Stomach (tissue), 9 donors: Measurements from ENCODE around the gene TSPAN10. TPM values are rescaled to one million over a fixed set of nuclear protein-coding genes. Genes with fewer than 3 reads are reported as not detected.

Experiments
- DNase-seq, 2 donors: peaks; one replicate each; pipeline versions ENCODE4 v3.0.0 to v3.0.0-alpha.2; 2013 to 2019
- H3K27ac ChIP-seq, 5 donors: fragments of 200-600 bp in 4 of 5; sonication (generic) in 4 of 5; one replicate each; pipeline ENCODE4 v1.5.1; 2013 to 2019; ENCODE audit warnings: mild to moderate bottlenecking in 1 of 5, moderate library complexity in 1 of 5
- H3K27me3 ChIP-seq, 3 donors: fragments of 200-600 bp; sonication (generic); one replicate each; pipeline ENCODE4 v1.5.1; 2017 to 2019; ENCODE audit warnings: mixed run types in 1 of 3
- H3K36me3 ChIP-seq, 4 donors: fragments of 200-600 bp; sonication (generic); 1 replicate in 3 of 4; 2 replicates in 1 of 4; pipeline ENCODE4 v1.5.1; 2016 to 2019
- H3K4me1 ChIP-seq, 4 donors: fragments of 200-600 bp; sonication (generic); one replicate each; pipeline ENCODE4 v1.5.1; 2016 to 2019
- H3K4me3 ChIP-seq, 4 donors: fragments of 200-600 bp; sonication (generic) in 3 of 4; one replicate each; pipeline ENCODE4 v1.5.1; 2016 to 2019; ENCODE audit warnings: mild to moderate bottlenecking in 1 of 4
- H3K9me3 ChIP-seq, 4 donors: fragments of 200-600 bp; sonication (generic); one replicate each; pipeline ENCODE4 v1.5.1; 2016 to 2019
- EP300 ChIP-seq: sonication (generic); formaldehyde crosslinking; IDR thresholded peaks from one replicate; pipeline ENCODE4 v1.6.1; 2017; ENCODE audit warnings: antibody characterized with exemption
- POLR2A ChIP-seq, 4 donors: fragments of 450-650 bp; IDR thresholded peaks; one replicate each; pipeline ENCODE4 v1.6.1; 2016; ENCODE audit warnings: antibody characterized with exemption in 4 of 4, control low read depth in 2 of 4, mild to moderate bottlenecking in 1 of 4, moderate library complexity in 1 of 4
- POLR2AphosphoS5 ChIP-seq, 3 donors: sonication (generic); formaldehyde crosslinking; IDR thresholded peaks; one replicate each; pipeline ENCODE4 v1.6.1; 2016; ENCODE audit warnings: antibody characterized with exemption in 3 of 3
- WGBS, 5 donors: extraction: QIAGEN DNeasy Blood & Tissue Kit in 3 of 5; methylation state at CpG; one replicate each; pipeline versions ENCODE4 v1.1.5 to v1.1.7; 2013 to 2018; 5-methylcytosine and 5-hydroxymethylcytosine counted together
- intact Hi-C: fragments of 100-400 bp; cut with DNase I; formaldehyde crosslinking; loops from one replicate; pipeline ENCODE4 v1.15.1; 2023; ENCODE audit warnings: low total_unique reads
- polyA plus RNA-seq, 3 donors: library from polyadenylated mRNA; stranded (reverse); fragments of 200-250 nt; gene quantifications; one replicate each; pipeline ENCODE4 v1.2.3, GENCODE V29; 2013
- total RNA-seq, 5 donors: library from RNA; depleted of rRNA; stranded (reverse); fragments of >200 nt; gene quantifications; one replicate each; pipeline versions ENCODE4 v1.1.0 to v1.2.3, GENCODE V29; 2014 to 2016
- TF ChIP-seq, protein P1 (sequence below), 7 experiments: fragments of 450-650 bp in 4 of 7; fragments of 200-600 bp in 3 of 7; sonication (generic) in 3 of 7; IDR thresholded peaks; one replicate each; pipeline ENCODE4 v1.5.1; 2016 to 2019; ENCODE audit warnings: antibody characterized with exemption in 7 of 7, control low read depth in 2 of 7, mild to moderate bottlenecking in 1 of 7
- donor health status: healthy with polysubstance abuse.
- donor health status: Bipolar disorder and iron deficiency.
- donor health status: healthy.

Gene TSPAN10
- total and polyA plus RNA-seq, 8 donors, result 1.1 to 1.5 (median 1.2) TPM; not detected in 5

DNA sequence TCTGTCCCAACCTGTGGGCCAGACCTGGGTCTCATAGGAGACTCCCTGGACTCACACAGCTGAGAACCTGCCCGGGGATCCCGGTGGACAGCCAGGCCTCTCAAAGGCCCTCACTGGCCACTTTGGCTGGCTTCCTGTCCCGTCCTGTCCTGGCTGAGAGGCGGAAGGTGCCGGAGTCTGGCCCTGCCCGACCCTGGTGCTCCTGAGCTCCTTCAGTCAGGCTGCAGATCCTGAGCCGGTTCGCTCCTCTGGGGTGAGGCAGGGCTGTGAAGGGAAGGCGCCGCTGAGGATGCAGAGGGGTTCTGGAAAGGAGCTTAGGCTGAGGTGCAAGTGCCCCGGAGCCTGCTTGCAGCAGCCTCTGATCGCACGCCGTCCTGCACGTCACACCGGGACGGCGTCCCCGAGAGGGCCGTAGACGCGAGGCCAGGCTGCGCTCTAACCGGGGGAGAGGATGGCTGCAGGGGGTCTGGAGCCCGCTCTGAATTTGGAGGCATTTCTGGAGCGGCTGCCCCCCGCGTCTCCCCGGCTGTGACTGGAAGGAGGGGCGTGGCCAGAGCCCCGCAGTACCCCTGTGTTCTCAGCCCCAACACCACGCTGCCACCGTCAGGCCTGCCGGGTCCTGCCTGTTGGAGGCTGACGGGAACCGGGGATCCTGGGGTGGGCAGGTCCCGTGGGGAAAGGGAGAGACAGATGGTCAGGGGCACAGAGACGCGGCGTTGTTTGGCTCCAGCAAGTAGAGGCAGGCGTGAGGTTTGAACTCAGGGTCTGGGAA is 51.0 kb downstream of the TSPAN10 start:
- no peak for DNase-seq
- Histone ChIP-seq H3K36me3 (peaks cover 69 to 79% (median 77%) of the 10 kb centered on the region in 4 donors), H3K27ac (no peak overlapping the region), H3K4me3 (no peak overlapping the region), H3K9me3 (no peaks in the 10 kb centered on the region), H3K4me1 (peaks cover 17 to 28% (median 25%) of the 10 kb centered on the region in 4 donors), H3K27me3 (no peaks in the 10 kb centered on the region)
- TF ChIP-seq, protein P1, sequence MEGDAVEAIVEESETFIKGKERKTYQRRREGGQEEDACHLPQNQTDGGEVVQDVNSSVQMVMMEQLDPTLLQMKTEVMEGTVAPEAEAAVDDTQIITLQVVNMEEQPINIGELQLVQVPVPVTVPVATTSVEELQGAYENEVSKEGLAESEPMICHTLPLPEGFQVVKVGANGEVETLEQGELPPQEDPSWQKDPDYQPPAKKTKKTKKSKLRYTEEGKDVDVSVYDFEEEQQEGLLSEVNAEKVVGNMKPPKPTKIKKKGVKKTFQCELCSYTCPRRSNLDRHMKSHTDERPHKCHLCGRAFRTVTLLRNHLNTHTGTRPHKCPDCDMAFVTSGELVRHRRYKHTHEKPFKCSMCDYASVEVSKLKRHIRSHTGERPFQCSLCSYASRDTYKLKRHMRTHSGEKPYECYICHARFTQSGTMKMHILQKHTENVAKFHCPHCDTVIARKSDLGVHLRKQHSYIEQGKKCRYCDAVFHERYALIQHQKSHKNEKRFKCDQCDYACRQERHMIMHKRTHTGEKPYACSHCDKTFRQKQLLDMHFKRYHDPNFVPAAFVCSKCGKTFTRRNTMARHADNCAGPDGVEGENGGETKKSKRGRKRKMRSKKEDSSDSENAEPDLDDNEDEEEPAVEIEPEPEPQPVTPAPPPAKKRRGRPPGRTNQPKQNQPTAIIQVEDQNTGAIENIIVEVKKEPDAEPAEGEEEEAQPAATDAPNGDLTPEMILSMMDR (IDR thresholded peaks at IDR 0.05), result no peak
- TF ChIP-seq EP300 (no peak), POLR2A (IDR thresholded peaks at IDR 0.05) (no peak), POLR2AphosphoS5 (IDR thresholded peaks at IDR 0.05) (no peak)
- intact Hi-C loops, result no loop called here
- WGBS, 5 donors, result 94 to 96% (median 95%) methylated on average over 39 to 41 of the region's 41 CpGs

DNA sequence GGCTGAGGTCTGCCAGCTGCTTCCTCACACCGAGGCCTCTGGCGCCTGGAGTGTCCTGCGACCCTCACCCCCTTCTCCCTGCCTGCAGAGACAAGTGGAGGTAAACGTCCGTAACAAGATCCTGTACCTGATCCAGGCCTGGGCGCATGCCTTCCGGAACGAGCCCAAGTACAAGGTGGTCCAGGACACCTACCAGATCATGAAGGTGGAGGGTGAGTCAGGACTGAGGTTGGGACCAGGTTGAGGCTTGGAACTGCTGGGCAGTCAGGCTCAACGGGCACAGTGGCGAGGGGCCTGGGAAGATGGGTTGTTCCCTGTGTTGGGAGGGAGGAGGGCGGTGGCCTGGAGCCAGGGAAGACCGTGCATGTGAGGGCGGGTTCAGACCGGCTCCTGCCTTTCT is 51.6 kb downstream of the TSPAN10 start:
- 83 to 92% (median 88%) methylated on average over 14 of the region's 14 CpGs for WGBS, 5 donors
- DNase-seq, result no peak
- Histone ChIP-seq H3K4me1 (peaks cover 15 to 26% (median 22%) of the 10 kb centered on the region in 4 donors), H3K27me3 (no peaks in the 10 kb centered on the region), H3K27ac (no peak overlapping the region), H3K9me3 (no peaks in the 10 kb centered on the region), H3K4me3 (no peak overlapping the region), H3K36me3 (peaks cover 75 to 86% (median 83%) of the 10 kb centered on the region in 4 donors)
- intact Hi-C loops, result no loop called here
- TF ChIP-seq, protein P1 (IDR thresholded peaks at IDR 0.05), result no peak
- TF ChIP-seq EP300 (no peak), POLR2AphosphoS5 (IDR thresholded peaks at IDR 0.05) (no peak), POLR2A (IDR thresholded peaks at IDR 0.05) (no peak)

DNA sequence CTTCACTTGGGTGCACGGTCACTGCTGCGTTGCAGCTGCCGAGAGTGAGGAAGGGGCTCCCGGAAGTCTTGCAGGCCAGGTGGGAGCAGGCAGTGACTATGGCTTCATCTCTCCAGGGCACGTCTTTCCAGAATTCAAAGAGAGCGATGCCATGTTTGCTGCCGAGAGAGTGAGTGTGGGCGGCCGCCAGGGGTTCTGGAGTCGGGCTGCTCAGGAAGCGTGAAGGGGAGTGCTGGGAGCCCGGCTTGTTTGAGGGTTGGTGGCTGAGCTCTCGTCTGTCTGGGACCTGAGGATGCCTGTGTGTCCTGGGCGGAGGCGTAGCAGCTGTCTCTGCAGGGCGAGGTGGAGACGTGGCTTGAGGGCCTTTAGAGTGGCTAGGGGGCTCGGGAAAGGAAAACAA is 53.1 kb downstream of the TSPAN10 start:
- 83 to 94% (median 91%) methylated on average over 15 to 18 of the region's 18 CpGs for WGBS, 5 donors
- no peak for DNase-seq
- peaks cover 90 to 100% (median 98%) of the 10 kb centered on the region in 4 donors for H3K36me3 ChIP-seq
- TF ChIP-seq POLR2AphosphoS5 (IDR thresholded peaks at IDR 0.05) (no peak), POLR2A (IDR thresholded peaks at IDR 0.05) (no peak), EP300 (no peak)
- TF ChIP-seq, protein P1 (IDR thresholded peaks at IDR 0.05), result no peak
- no peak overlapping the region for H3K27ac ChIP-seq
- H3K27me3 ChIP-seq, result no peaks in the 10 kb centered on the region
- no peaks in the 10 kb centered on the region for H3K9me3 ChIP-seq
- no peak overlapping the region for H3K4me3 ChIP-seq
- peaks cover 7 to 18% (median 13%) of the 10 kb centered on the region in 4 donors for H3K4me1 ChIP-seq
- intact Hi-C loops, result no loop called here

DNA sequence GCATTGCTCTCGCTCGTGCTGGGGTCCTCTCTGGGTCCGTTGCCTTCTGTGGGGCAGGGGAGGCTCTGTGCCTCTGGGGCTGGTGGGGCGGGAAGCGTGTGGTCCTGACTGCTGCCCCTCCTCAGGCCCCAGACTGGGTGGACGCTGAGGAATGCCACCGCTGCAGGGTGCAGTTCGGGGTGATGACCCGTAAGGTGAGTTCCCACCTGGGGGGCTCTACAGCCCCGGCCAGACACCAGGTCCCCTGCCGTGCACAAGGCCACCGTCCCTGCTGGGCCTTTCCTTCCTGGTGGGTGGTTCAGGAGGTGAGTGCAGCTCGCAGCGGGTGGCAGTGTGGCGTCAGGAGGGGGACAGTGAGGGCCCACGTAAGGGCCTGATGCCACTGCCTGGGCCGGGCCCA is 53.6 kb downstream of the TSPAN10 start:
- peaks cover 3 to 13% (median 9%) of the 10 kb centered on the region in 4 donors for H3K4me1 ChIP-seq
- peaks cover 95 to 100% (median 100%) of the 10 kb centered on the region in 4 donors for H3K36me3 ChIP-seq
- 75 to 88% (median 81%) methylated on average over 11 to 17 of the region's 17 CpGs for WGBS, 5 donors
- H3K4me3 ChIP-seq, result no peak overlapping the region
- intact Hi-C loops, result no loop called here
- no peaks in the 10 kb centered on the region for H3K27me3 ChIP-seq
- H3K9me3 ChIP-seq, result no peaks in the 10 kb centered on the region
- DNase-seq, result no peak
- no peak for TF ChIP-seq POLR2AphosphoS5 (IDR thresholded peaks at IDR 0.05)
- TF ChIP-seq, protein P1 (IDR thresholded peaks at IDR 0.05), result no peak
- no peak for TF ChIP-seq EP300
- H3K27ac ChIP-seq, result no peak overlapping the region
